ENCODE results near the gene PKLR. TPM values are rescaled to one million over a fixed set of nuclear protein-coding genes. Genes with fewer than 3 reads are reported as not detected.

The PKLR gene
- total RNA-seq, 1 experiment from 2014 or later = not detected

GRCh38 chr1:155272466-155273342, 28.5 kb downstream of the PKLR start:
- CTCF ChIA-PET = interaction anchor here (0.5 to 1.6 kb wide), 8 partner anchors 13 to 558 kb away, joined by 3 to 11 read pairs (median 5); partner anchors contain the start of genes FDPS and KRTCAP2
- Mint-ChIP-seq H3K4me1 (ENCODE audit: low read depth, unreplicated experiment) (peaks cover 17% of the 10 kb centered on the region), H3K9me3 (ENCODE audit: low read depth, unreplicated experiment) (no peaks in the 10 kb centered on the region), H3K27ac (ENCODE audit: unreplicated experiment) (peak overlapping the region; percentile 55), H3K36me3 (ENCODE audit: insufficient read depth, unreplicated experiment) (peaks cover 73% of the 10 kb centered on the region), H3K4me3 (ENCODE audit: low read depth, unreplicated experiment) (peak overlapping the region; percentile 86), H3K27me3 (ENCODE audit: unreplicated experiment) (no peaks in the 10 kb centered on the region)
- TSS peak; percentile 74 for BruUV-seq (replicated peaks)
- TF ChIP-seq CTCF (IDR thresholded peaks at IDR 0.05; ENCODE audit: unreplicated experiment) = no peak
- DNase-seq = no peak
- intact Hi-C loops (cut with micrococcal nuclease; ENCODE audit: unreplicated experiment) = no loop called here

DNA sequence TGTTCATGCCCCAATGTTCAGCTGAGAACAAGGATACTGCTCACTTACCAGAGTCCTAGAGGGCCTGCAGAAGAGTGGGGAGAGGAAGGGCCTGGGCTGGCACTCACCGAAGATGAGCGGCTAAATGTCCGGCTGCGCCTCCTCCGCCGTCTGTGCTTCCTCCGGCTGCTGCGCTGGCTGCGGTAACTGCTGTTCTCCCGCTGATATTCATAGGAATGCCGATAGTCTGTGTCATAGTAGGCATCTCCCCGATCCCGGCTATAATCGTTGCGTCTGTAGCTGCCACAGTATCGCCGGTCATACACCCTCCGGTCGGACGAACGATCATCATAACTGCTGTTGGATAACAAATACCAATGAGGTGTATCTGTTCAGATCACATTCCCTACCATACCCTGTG, 31.9 kb downstream of the PKLR start:
- Mint-ChIP-seq H3K27ac (ENCODE audit: unreplicated experiment) (no peak overlapping the region), H3K4me3 (ENCODE audit: low read depth, unreplicated experiment) (no peak overlapping the region), H3K27me3 (ENCODE audit: unreplicated experiment) (no peaks in the 10 kb centered on the region), H3K9me3 (ENCODE audit: low read depth, unreplicated experiment) (no peaks in the 10 kb centered on the region), H3K4me1 (ENCODE audit: low read depth, unreplicated experiment) (peaks cover 6% of the 10 kb centered on the region), H3K36me3 (ENCODE audit: insufficient read depth, unreplicated experiment) (peaks cover 80% of the 10 kb centered on the region)
- no peak for DNase-seq
- intact Hi-C loops (cut with micrococcal nuclease; ENCODE audit: unreplicated experiment) = no loop called here
- CTCF ChIA-PET = no interaction called here
- BruUV-seq (replicated peaks) = no TSS peak
- TF ChIP-seq CTCF (IDR thresholded peaks at IDR 0.05; ENCODE audit: unreplicated experiment) = no peak

DNA sequence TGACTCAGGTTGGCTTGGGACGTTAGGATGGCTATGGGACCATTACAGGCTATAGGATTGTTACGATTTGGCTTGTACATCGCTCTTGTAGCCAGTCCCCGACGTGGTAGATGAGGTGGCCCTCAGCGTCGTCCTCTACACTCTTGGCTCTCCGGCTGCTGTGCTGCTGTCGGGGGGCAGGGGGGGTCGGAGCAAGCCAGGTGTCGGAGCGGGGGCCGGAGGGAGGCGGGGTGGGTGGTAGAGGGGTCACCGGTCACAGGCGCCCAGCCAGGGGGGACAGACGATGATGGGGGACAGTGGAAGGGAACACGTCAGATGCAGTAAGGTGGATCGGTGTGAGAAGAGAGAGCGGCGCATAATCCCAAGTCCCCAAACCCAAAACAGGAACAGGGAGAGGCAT, 32.6 kb downstream of the PKLR start:
- no peaks in the 10 kb centered on the region for H3K27me3 Mint-ChIP-seq (ENCODE audit: unreplicated experiment)
- no peak for TF ChIP-seq CTCF (IDR thresholded peaks at IDR 0.05; ENCODE audit: unreplicated experiment)
- no peak for DNase-seq
- intact Hi-C loops (cut with micrococcal nuclease; ENCODE audit: unreplicated experiment) = no loop called here
- peaks cover 82% of the 10 kb centered on the region for H3K36me3 Mint-ChIP-seq (ENCODE audit: insufficient read depth, unreplicated experiment)
- BruUV-seq (replicated peaks) = no TSS peak
- H3K27ac Mint-ChIP-seq (ENCODE audit: unreplicated experiment) = no peak overlapping the region
- no peaks in the 10 kb centered on the region for H3K9me3 Mint-ChIP-seq (ENCODE audit: low read depth, unreplicated experiment)
- no peak overlapping the region for H3K4me3 Mint-ChIP-seq (ENCODE audit: low read depth, unreplicated experiment)
- H3K4me1 Mint-ChIP-seq (ENCODE audit: low read depth, unreplicated experiment) = peaks cover 6% of the 10 kb centered on the region
- CTCF ChIA-PET = no interaction called here

GRCh38 chr1:155267373-155267772, 33.9 kb downstream of the PKLR start:
- H3K9me3 Mint-ChIP-seq (ENCODE audit: low read depth, unreplicated experiment) = no peaks in the 10 kb centered on the region
- BruUV-seq (replicated peaks) = no TSS peak

More at GRCh38 chr1:155267373-155267772, 33.9 kb downstream of the PKLR start:
- no peaks in the 10 kb centered on the region for H3K27me3 Mint-ChIP-seq (ENCODE audit: unreplicated experiment)
- no peak overlapping the region for H3K4me3 Mint-ChIP-seq (ENCODE audit: low read depth, unreplicated experiment)
- peaks cover 6% of the 10 kb centered on the region for H3K4me1 Mint-ChIP-seq (ENCODE audit: low read depth, unreplicated experiment)
- no peak for DNase-seq
- peak overlapping the region; percentile 5 for H3K27ac Mint-ChIP-seq (ENCODE audit: unreplicated experiment)
- peaks cover 82% of the 10 kb centered on the region for H3K36me3 Mint-ChIP-seq (ENCODE audit: insufficient read depth, unreplicated experiment)
- TF ChIP-seq CTCF (IDR thresholded peaks at IDR 0.05; ENCODE audit: unreplicated experiment) = no peak
- CTCF ChIA-PET = no interaction called here
- intact Hi-C loops (cut with micrococcal nuclease; ENCODE audit: unreplicated experiment) = no loop called here
